ENCODE data around the gene RNF180. TPM values are rescaled to one million over a fixed set of nuclear protein-coding genes. Genes with fewer than 3 reads are reported as not detected.

RNF180 gene
- total and polyA plus RNA-seq, 2 of the 13 experiments (the other 11 are each of a cell fraction or from before 2014, with no cell fraction given), result 0.20 TPM; not detected in 1

DNA sequence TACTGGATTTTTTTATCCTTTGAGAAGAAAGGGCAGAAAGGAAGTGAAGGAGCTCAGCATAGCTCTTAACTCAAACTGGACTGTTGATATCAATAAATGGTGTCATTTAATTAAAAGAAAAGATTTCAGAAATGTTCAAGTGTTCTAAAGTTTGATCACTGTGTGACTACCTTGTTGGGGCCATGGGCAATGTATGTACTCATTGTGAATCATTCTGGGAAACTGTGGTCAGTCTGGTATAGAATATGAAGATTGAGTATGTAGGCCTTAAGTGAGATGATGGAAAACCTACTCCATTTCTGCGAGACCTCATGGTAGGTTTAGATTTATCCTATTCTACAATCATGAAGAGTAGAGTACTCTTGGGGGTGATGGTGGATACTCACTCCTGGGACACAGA is 175.7 kb downstream of the RNF180 start:
- no peak for ATAC-seq
- 0% methylated on average over 1 of the region's 1 CpG for WGBS (ENCODE audit: low lambda C conversion rate)
- TF ChIP-seq EED (CRISPR knock-in tag; IDR thresholded peaks at IDR 0.05), result no peak
- no peak for TF ChIP-seq KDM1A (CRISPR knock-in tag; IDR thresholded peaks at IDR 0.05)
- TF ChIP-seq ZNF616 (CRISPR knock-in tag; IDR thresholded peaks at IDR 0.05; ENCODE audit: low read depth), result no peak
- ChIA-PET POLR2A (no interaction called here), CTCF (ENCODE audit: low intra/inter-chr PET ratio, low total read pairs) (no interaction called here)
- Histone ChIP-seq H4K20me1 (ENCODE audit: insufficient read depth, low read length) (no peaks in the 10 kb centered on the region), H3K36me3 (replicated peaks in 1 of 2; ENCODE audit: control insufficient read depth in 1 of 2, insufficient read depth in 2 of 2, low read length in 2 of 2) (no peaks in the 10 kb centered on the region), H3K4me1 (ENCODE audit: insufficient read depth, low read length) (no peaks in the 10 kb centered on the region), H3K9ac (ENCODE audit: insufficient read depth, low read depth, low read length) (no peak overlapping the region), H3K79me2 (ENCODE audit: insufficient read depth, low read length) (no peaks in the 10 kb centered on the region), H3K4me2 (ENCODE audit: low read depth, low read length) (no peak overlapping the region), H2AFZ (ENCODE audit: low read length) (no peak overlapping the region), H3K9me3 (ENCODE audit: low read length) (no peaks in the 10 kb centered on the region), H3K4me3 (replicated peaks in 1 of 3; ENCODE audit: insufficient read depth in 1 of 3, low read depth in 2 of 3, low read length in 3 of 3) (no peak overlapping the region), H3K27me3 (ENCODE audit: control insufficient read depth in 1 of 2, insufficient read depth in 2 of 2, low read length in 2 of 2) (no peaks in the 10 kb centered on the region; a peak in 1 of 5 replicates), H3K27ac (ENCODE audit: extremely low read length, insufficient read depth, low read length) (no peak overlapping the region)
- in situ Hi-C loops (cut with HindIII; ENCODE audit: extremely low pct_ligation_motif_present, low pct_unique_long_range_greater_than_20kb) (no loop called here), intact Hi-C loops (cut with micrococcal nuclease; ENCODE audit: unreplicated experiment) (no loop called here)
- FAIRE-seq, result no peak
- BruUV-seq (replicated peaks), result no TSS peak
- no peak for DNase-seq (ENCODE audit: low spot score)

GRCh38 chr5:64344501-64344900 is 178.9 kb downstream of the RNF180 start:
- no peaks in the 10 kb centered on the region for H3K36me3 ChIP-seq (replicated peaks in 1 of 2; ENCODE audit: control insufficient read depth in 1 of 2, insufficient read depth in 2 of 2, low read length in 2 of 2)
- ChIA-PET CTCF (ENCODE audit: low intra/inter-chr PET ratio, low total read pairs) (no interaction called here), POLR2A (no interaction called here)
- no peak for TF ChIP-seq HMGA1 (CRISPR knock-in tag; conservative IDR thresholded peaks at IDR 0.05)
- TF ChIP-seq, protein P1, sequence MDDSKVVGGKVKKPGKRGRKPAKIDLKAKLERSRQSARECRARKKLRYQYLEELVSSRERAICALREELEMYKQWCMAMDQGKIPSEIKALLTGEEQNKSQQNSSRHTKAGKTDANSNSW (CRISPR knock-in tag; IDR thresholded peaks at IDR 0.05; ENCODE audit: borderline replicate concordance), result no peak
- no peak for TF ChIP-seq SSRP1 (CRISPR knock-in tag; IDR thresholded peaks at IDR 0.05)
- no peak for TF ChIP-seq ZNF430 (CRISPR knock-in tag; IDR thresholded peaks at IDR 0.05)
- TF ChIP-seq KDM6A (CRISPR knock-in tag; IDR thresholded peaks at IDR 0.05; ENCODE audit: low read depth), result no peak
- ATAC-seq, result no peak
- intact Hi-C loops (cut with micrococcal nuclease; ENCODE audit: unreplicated experiment) (no loop called here), in situ Hi-C loops (cut with HindIII; ENCODE audit: extremely low pct_ligation_motif_present, low pct_unique_long_range_greater_than_20kb) (no loop called here)
- no TSS peak for BruUV-seq (replicated peaks)
- H3K4me1 ChIP-seq (ENCODE audit: insufficient read depth, low read length), result no peaks in the 10 kb centered on the region
- FAIRE-seq, result no peak
- DNase-seq (ENCODE audit: low spot score), result no peak
- no peak overlapping the region for H3K4me2 ChIP-seq (ENCODE audit: low read depth, low read length)
- no peaks in the 10 kb centered on the region for H3K9me3 ChIP-seq (ENCODE audit: low read length)
- no peaks in the 10 kb centered on the region for H3K79me2 ChIP-seq (ENCODE audit: insufficient read depth, low read length)
- H3K27ac ChIP-seq (ENCODE audit: extremely low read length, insufficient read depth, low read length), result no peak overlapping the region
- H3K4me3 ChIP-seq (replicated peaks in 1 of 3; ENCODE audit: insufficient read depth in 1 of 3, low read depth in 2 of 3, low read length in 3 of 3), result no peak overlapping the region
- 7% methylated on average over 1 of the region's 1 CpG for WGBS (ENCODE audit: low lambda C conversion rate)
- H3K27me3 ChIP-seq (ENCODE audit: control insufficient read depth in 1 of 2, insufficient read depth in 2 of 2, low read length in 2 of 2), result no peaks in the 10 kb centered on the region; a peak in 1 of 5 replicates
- H4K20me1 ChIP-seq (ENCODE audit: insufficient read depth, low read length), result no peaks in the 10 kb centered on the region
- no peak overlapping the region for H3K9ac ChIP-seq (ENCODE audit: insufficient read depth, low read depth, low read length)
- no peak overlapping the region for H2AFZ ChIP-seq (ENCODE audit: low read length)

All from HepG2 (cell line).